ENCODE measurements around the gene ZGRF1. TPM values are rescaled to one million over a fixed set of nuclear protein-coding genes. Genes with fewer than 3 reads are reported as not detected.

The ZGRF1 gene
- total RNA-seq, 4 donors from 2014 or later: 1.5 to 10.0 (median 3.7) TPM

DNA sequence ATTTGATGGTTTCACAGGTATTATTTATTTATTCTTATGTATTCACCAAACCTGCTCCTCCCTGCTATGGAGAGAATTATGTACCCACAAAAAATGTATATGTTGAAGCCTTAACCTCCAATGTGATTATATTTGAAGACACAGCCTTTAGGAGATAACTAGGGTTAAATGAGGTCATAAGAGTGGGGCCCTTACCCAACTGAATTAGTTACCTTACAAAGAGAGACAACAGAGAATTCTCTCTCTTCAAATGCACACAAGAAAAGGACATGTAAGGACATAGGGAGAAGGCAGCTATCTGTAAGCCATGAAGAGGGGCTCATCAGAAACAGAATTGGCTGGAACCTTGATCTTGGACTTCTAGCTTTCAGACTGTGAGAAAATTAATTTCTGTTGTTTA, 44.0 kb downstream of the ZGRF1 start:
- no peak for DNase-seq (ENCODE audit: extremely low spot score)
- Histone ChIP-seq H3K27ac (replicated peaks in 1 of 4) (no peak overlapping the region), H3K4me1 (no peaks in the 10 kb centered on the region), H3K36me3 (peaks cover 0 to 4% (median 0%) of the 10 kb centered on the region in 4 donors), H3K9me3 (no peaks in the 10 kb centered on the region), H3K27me3 (no peaks in the 10 kb centered on the region), H3K4me3 (no peak overlapping the region)
- TF ChIP-seq CTCF (IDR thresholded peaks at IDR 0.05): no peak
- no peak for TF ChIP-seq POLR2A (IDR thresholded peaks at IDR 0.05; ENCODE audit: low read depth)
- no peak for TF ChIP-seq POLR2AphosphoS5 (IDR thresholded peaks at IDR 0.05)
- no peak for TF ChIP-seq EP300 (IDR thresholded peaks at IDR 0.05)
- intact Hi-C loops (cut with DNase I): no loop called here

DNA sequence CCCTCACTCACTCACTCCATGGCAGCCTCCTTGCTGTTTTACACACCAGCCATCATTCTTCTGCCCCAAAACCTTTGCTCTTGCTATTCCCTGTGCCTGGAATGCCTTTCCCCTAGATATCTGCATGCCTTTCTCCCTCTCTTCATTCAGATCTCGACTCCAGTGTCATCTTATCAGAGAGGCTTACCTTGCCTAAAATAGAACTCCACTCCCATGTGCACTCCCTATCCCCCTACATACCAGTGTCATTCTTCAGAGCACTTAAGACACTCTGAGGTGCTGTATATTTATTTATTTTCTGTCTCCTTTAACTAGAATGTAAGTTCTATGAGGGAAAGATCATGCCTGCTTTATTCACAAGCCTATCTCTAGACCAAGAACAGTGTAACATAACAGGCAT, 45.1 kb downstream of the ZGRF1 start:
- DNase-seq (ENCODE audit: extremely low spot score): no peak
- Histone ChIP-seq H3K4me3 (no peak overlapping the region), H3K27me3 (no peaks in the 10 kb centered on the region), H3K4me1 (no peaks in the 10 kb centered on the region), H3K27ac (replicated peaks in 1 of 4) (no peak overlapping the region), H3K36me3 (peaks cover 0 to 8% (median 2%) of the 10 kb centered on the region in 4 donors), H3K9me3 (no peaks in the 10 kb centered on the region)
- TF ChIP-seq EP300 (IDR thresholded peaks at IDR 0.05) (no peak), POLR2A (IDR thresholded peaks at IDR 0.05; ENCODE audit: low read depth) (no peak), CTCF (IDR thresholded peaks at IDR 0.05) (no peak), POLR2AphosphoS5 (IDR thresholded peaks at IDR 0.05) (no peak)
- 45% methylated on average over 1 of the region's 1 CpG for WGBS
- intact Hi-C loops (cut with DNase I): no loop called here

- Histone ChIP-seq H3K36me3 (peaks cover 0 to 8% (median 2%) of the 10 kb centered on the region in 4 donors), H3K4me3 (no peak overlapping the region), H3K4me1 (no peaks in the 10 kb centered on the region), H3K9me3 (no peaks in the 10 kb centered on the region), H3K27me3 (no peaks in the 10 kb centered on the region), H3K27ac (replicated peaks in 1 of 4) (no peak overlapping the region)
- no peak for DNase-seq (ENCODE audit: extremely low spot score)
- intact Hi-C loops (cut with DNase I): no loop called here
- TF ChIP-seq POLR2A (IDR thresholded peaks at IDR 0.05; ENCODE audit: low read depth): no peak
- no peak for TF ChIP-seq EP300 (IDR thresholded peaks at IDR 0.05)
- TF ChIP-seq POLR2AphosphoS5 (IDR thresholded peaks at IDR 0.05): no peak
- TF ChIP-seq CTCF (IDR thresholded peaks at IDR 0.05): no peak
Measured at GRCh38 chr4:112589206-112589605, 47.5 kb downstream of the ZGRF1 start.

DNA sequence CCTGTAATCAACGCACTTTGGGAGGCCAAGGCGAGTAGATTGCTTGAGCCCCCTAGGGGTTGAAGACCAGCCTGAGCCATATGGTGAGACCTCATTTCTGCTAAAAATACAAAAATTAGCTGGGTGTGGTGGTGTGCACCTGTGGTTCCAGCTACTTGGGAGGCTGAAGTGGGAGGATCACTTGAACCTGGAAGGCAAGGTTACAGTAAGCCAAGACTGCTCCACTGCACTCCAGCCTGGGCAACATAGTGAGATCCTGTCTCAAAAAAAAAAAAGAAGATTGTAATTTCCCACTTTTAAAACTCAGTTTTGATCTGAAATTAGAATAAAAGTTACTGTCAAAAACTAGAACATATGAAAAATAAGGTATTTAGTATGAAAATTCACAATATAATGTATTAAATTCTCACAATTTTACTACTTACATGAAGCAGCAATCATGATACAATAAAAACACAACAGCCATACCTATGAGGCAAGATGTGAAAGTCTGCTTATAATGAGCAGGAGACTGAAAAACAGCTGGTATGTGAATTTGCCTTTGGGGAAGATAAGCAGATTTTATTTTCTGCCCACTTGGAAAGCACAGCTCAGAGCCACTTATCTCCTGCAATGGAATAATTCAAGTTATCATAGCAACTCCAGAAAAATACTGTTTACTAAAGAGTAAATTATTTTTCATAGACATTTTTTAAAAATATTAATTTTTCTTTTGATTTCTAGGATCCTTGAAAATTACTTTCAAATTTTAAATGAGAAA, 50.6 kb downstream of the ZGRF1 start:
- intact Hi-C loops (cut with DNase I): no loop called here
- peaks cover 6 to 26% (median 12%) of the 10 kb centered on the region in 4 donors for H3K36me3 ChIP-seq
- DNase-seq (ENCODE audit: extremely low spot score): no peak
- no peaks in the 10 kb centered on the region for H3K27me3 ChIP-seq
- H3K27ac ChIP-seq (replicated peaks in 1 of 4): no peak overlapping the region
- no peaks in the 10 kb centered on the region for H3K4me1 ChIP-seq
- WGBS: 100% methylated on average over 2 of the region's 2 CpGs
- H3K9me3 ChIP-seq: no peaks in the 10 kb centered on the region
- H3K4me3 ChIP-seq: no peak overlapping the region
- TF ChIP-seq POLR2A (IDR thresholded peaks at IDR 0.05; ENCODE audit: low read depth) (no peak), CTCF (IDR thresholded peaks at IDR 0.05) (no peak), EP300 (IDR thresholded peaks at IDR 0.05) (no peak), POLR2AphosphoS5 (IDR thresholded peaks at IDR 0.05) (no peak)

- no peaks in the 10 kb centered on the region for H3K27me3 ChIP-seq
- WGBS: 100% methylated on average over 5 of the region's 5 CpGs
- TF ChIP-seq POLR2A (IDR thresholded peaks at IDR 0.05; ENCODE audit: low read depth): no peak
- no peak for TF ChIP-seq POLR2AphosphoS5 (IDR thresholded peaks at IDR 0.05)
- no peak for TF ChIP-seq CTCF (IDR thresholded peaks at IDR 0.05)
- TF ChIP-seq EP300 (IDR thresholded peaks at IDR 0.05): no peak
- DNase-seq (ENCODE audit: extremely low spot score): no peak
- no peak overlapping the region for H3K27ac ChIP-seq (replicated peaks in 1 of 4)
- no peaks in the 10 kb centered on the region for H3K4me1 ChIP-seq
- H3K36me3 ChIP-seq: no peaks in the 10 kb centered on the region
- no peaks in the 10 kb centered on the region for H3K9me3 ChIP-seq
- no peak overlapping the region for H3K4me3 ChIP-seq
- intact Hi-C loops (cut with DNase I): no loop called here
Measured at GRCh38 chr4:112567536-112567935, 69.2 kb downstream of the ZGRF1 start.
